Stimulated activated CD4-positive, alpha-beta T cell treated with anti-CD3 and anti-CD28 coated beads, Interleukin-2, amount 100 ng/mL, for 4 hours (primary cell): ENCODE measurements around the gene TAF9.
A peak's percentile ranks its signal among the peaks of the same experiment; 100 is the strongest.
"Not testable (repeated sequence)": the region's sequence is repeated elsewhere in the genome, so short reads cannot be mapped to it uniquely, and the experiment has no call there.

Source experiments
- DNase-seq: peaks from one replicate; pipeline ENCODE4 v3.0.0-alpha.2; 2020; ENCODE audit warnings: low read depth

TAF9 gene

GRCh38 chr5:69335341-69335935 lies 33.9 kb downstream of the TAF9 start:
- no peak for DNase-seq

- peak; percentile 51 for DNase-seq
Measured at GRCh38 chr5:69334793-69335268, 34.5 kb downstream of the TAF9 start.

GRCh38 chr5:69333668-69334315 lies 35.5 kb downstream of the TAF9 start:
- not testable (repeated sequence) for DNase-seq

- no peak for DNase-seq
Measured at GRCh38 chr5:69331528-69332445, 37.5 kb downstream of the TAF9 start.

GRCh38 chr5:69329905-69330489 lies 39.3 kb downstream of the TAF9 start:
- DNase-seq: no peak

GRCh38 chr5:69326365-69326764 lies 43.0 kb downstream of the TAF9 start:
- no peak for DNase-seq

GRCh38 chr5:69317391-69317790 lies 51.9 kb downstream of the TAF9 start:
- no peak for DNase-seq

GRCh38 chr5:69315972-69316371 lies 53.3 kb downstream of the TAF9 start:
- no peak for DNase-seq
